GM12872 (cell line): ENCODE data around the gene PALLD.

ENCODE experiments used
- CTCF ChIP-seq: IDR thresholded peaks from 3 replicates; pipeline ENCODE4 v1.5.1; 2011; ENCODE audit warnings: low read depth, mild to moderate bottlenecking, low read length, moderate library complexity; ENCODE audit not compliant: insufficient read depth

The PALLD gene

GRCh38 chr4:168840392-168840763, 343.5 kb downstream of the PALLD start:
- no peak for TF ChIP-seq CTCF

- TF ChIP-seq CTCF, result no peak
These were observed 344.3 kb downstream of the PALLD start for GRCh38 chr4:168841000-168841671.

GRCh38 chr4:168841672-168842019, 344.8 kb downstream of the PALLD start:
- no peak for TF ChIP-seq CTCF

GRCh38 chr4:168842186-168842585, 345.3 kb downstream of the PALLD start:
- no peak for TF ChIP-seq CTCF

- TF ChIP-seq CTCF, result no peak
These were observed 346.8 kb downstream of the PALLD start for GRCh38 chr4:168843635-168844034.

- no peak for TF ChIP-seq CTCF
These were observed 347.6 kb downstream of the PALLD start for GRCh38 chr4:168844353-168845049.

GRCh38 chr4:168845897-168846296, 349.0 kb downstream of the PALLD start:
- no peak for TF ChIP-seq CTCF
